Liver (tissue), 9 donors: ENCODE measurements around the gene KRTAP9-4. TPM values are rescaled to one million over a fixed set of nuclear protein-coding genes. Genes with fewer than 3 reads are reported as not detected.

Source experiments
- DNase-seq: peaks from one replicate; pipeline ENCODE4 v3.0.0-alpha.2; 2017; ENCODE audit warnings: low spot score
- H3K27ac ChIP-seq, 2 donors: one replicate each; pipeline ENCODE4 v1.7.0; 2013; ENCODE audit warnings: inconsistent platforms in 2 of 2, low read length in 2 of 2, control low read depth in 1 of 2, low read depth in 1 of 2, mild to moderate bottlenecking in 1 of 2
- H3K27me3 ChIP-seq, 4 donors: one replicate each; pipeline versions ENCODE4 v1.6.1 to v1.7.0; 2013; ENCODE audit warnings: low read length in 3 of 4, inconsistent platforms in 1 of 4, mild to moderate bottlenecking in 1 of 4, moderate library complexity in 1 of 4; ENCODE audit not compliant: control insufficient read depth in 4 of 4, insufficient read depth in 4 of 4
- H3K36me3 ChIP-seq, 4 donors: one replicate each; pipeline versions ENCODE4 v1.6.1 to v1.7.0; 2013; ENCODE audit warnings: low read length in 3 of 4, mild to moderate bottlenecking in 3 of 4, low read depth in 1 of 4, moderate library complexity in 1 of 4; ENCODE audit not compliant: control insufficient read depth in 4 of 4, insufficient read depth in 3 of 4
- H3K4me1 ChIP-seq, 4 donors: one replicate each; pipeline versions ENCODE4 v1.6.1 to v1.7.0; 2013; ENCODE audit warnings: low read length in 3 of 4, mild to moderate bottlenecking in 3 of 4, moderate library complexity in 1 of 4; ENCODE audit not compliant: control insufficient read depth in 4 of 4, insufficient read depth in 4 of 4
- H3K4me3 ChIP-seq, 3 donors: one replicate each; pipeline versions ENCODE4 v1.6.1 to v1.7.0; 2013; ENCODE audit warnings: low read length in 3 of 3, control low read depth in 1 of 3, low read depth in 1 of 3, mild to moderate bottlenecking in 1 of 3
- H3K9ac ChIP-seq, 2 donors: one replicate each; pipeline ENCODE4 v1.7.0; 2013; ENCODE audit warnings: low read length in 2 of 2, mild to moderate bottlenecking in 2 of 2, moderate library complexity in 2 of 2, control low read depth in 1 of 2, low read depth in 1 of 2
- H3K9me3 ChIP-seq, 4 donors: one replicate each; pipeline versions ENCODE4 v1.6.1 to v1.7.0; 2013; ENCODE audit warnings: low read length in 3 of 4; ENCODE audit not compliant: control insufficient read depth in 4 of 4
- EGR1 ChIP-seq, 2 donors: IDR thresholded peaks; 2 replicates each; pipeline ENCODE4 v1.6.1; 2016 to 2018; ENCODE audit warnings: antibody characterized with exemption in 2 of 2, low read depth in 2 of 2
- FOXA1 ChIP-seq: IDR thresholded peaks from 2 replicates; pipeline ENCODE4 v1.6.1; 2016; ENCODE audit warnings: antibody characterized with exemption
- FOXA2 ChIP-seq: IDR thresholded peaks from 2 replicates; pipeline ENCODE4 v1.6.1; 2016; ENCODE audit warnings: antibody characterized with exemption
- GABPA ChIP-seq, 2 donors: IDR thresholded peaks in 1 of 2; conservative IDR thresholded peaks in 1 of 2; 2 replicates each; pipeline ENCODE4 v1.6.1; 2016; ENCODE audit warnings: antibody characterized with exemption in 2 of 2, mild to moderate bottlenecking in 1 of 2, moderate library complexity in 1 of 2
- HNF4A ChIP-seq, 2 donors: conservative IDR thresholded peaks; 2 replicates each; pipeline ENCODE4 v1.6.1; 2016; ENCODE audit warnings: antibody characterized with exemption in 2 of 2, mild to moderate bottlenecking in 2 of 2
- JUND ChIP-seq, 2 donors: IDR thresholded peaks; 2 replicates each; pipeline ENCODE4 v1.6.1; 2016; ENCODE audit warnings: antibody characterized with exemption in 2 of 2
- NR2F2 ChIP-seq: IDR thresholded peaks from 2 replicates; pipeline ENCODE4 v1.6.1; 2016; ENCODE audit warnings: antibody characterized with exemption
- RAD21 ChIP-seq, 2 donors: IDR thresholded peaks; 2 replicates each; pipeline ENCODE4 v1.6.1; 2016; ENCODE audit warnings: antibody characterized with exemption in 2 of 2, mild to moderate bottlenecking in 2 of 2
- RXRA ChIP-seq, 2 donors: IDR thresholded peaks; 2 replicates each; pipeline ENCODE4 v1.6.1; 2017 to 2018; ENCODE audit warnings: antibody characterized with exemption in 2 of 2, mild to moderate bottlenecking in 1 of 2
- SP1 ChIP-seq: IDR thresholded peaks from 2 replicates; pipeline ENCODE4 v1.6.1; 2018; ENCODE audit warnings: antibody characterized with exemption, mild to moderate bottlenecking
- TAF1 ChIP-seq: conservative IDR thresholded peaks from 2 replicates; pipeline ENCODE4 v1.6.1; 2016; ENCODE audit warnings: antibody characterized with exemption, mild to moderate bottlenecking
- YY1 ChIP-seq: IDR thresholded peaks from 2 replicates; pipeline ENCODE4 v1.6.1; 2016; ENCODE audit warnings: antibody characterized with exemption, mild to moderate bottlenecking
- WGBS: extraction: QIAGEN DNeasy Blood & Tissue Kit; methylation state at CpG from one replicate; pipeline ENCODE4 v1.1.7; 2013; 5-methylcytosine and 5-hydroxymethylcytosine counted together
- polyA plus RNA-seq, 2 donors: library from polyadenylated mRNA; stranded (reverse) in 1 of 2; unstranded in 1 of 2; fragments of 200-250 nt in 1 of 2; fragments of >200 nt in 1 of 2; fragmentation: Nextera tagmentation in 1 of 2; extraction: Ambion mirVana in 1 of 2; gene quantifications; one replicate each; pipeline versions ENCODE4 v1.2.1 to v1.2.3, GENCODE V29; 2013 to 2015
- total RNA-seq, 2 donors: library from RNA; depleted of rRNA; stranded (reverse); fragments of >200 nt; gene quantifications; one replicate each; pipeline ENCODE4 v1.2.3, GENCODE V29; 2014
- TF ChIP-seq, protein P1 (sequence below): IDR thresholded peaks from 2 replicates; pipeline ENCODE4 v1.6.1; 2016; ENCODE audit warnings: antibody characterized with exemption
- TF ChIP-seq, protein P2 (sequence below): fragments of 150-350 bp; IDR thresholded peaks from 2 replicates; pipeline ENCODE4 v1.5.1; 2017; ENCODE audit warnings: improper control_type of control experiment, low read depth, low read length; ENCODE audit not compliant: missing input control
- TF ChIP-seq, protein P3 (sequence below): IDR thresholded peaks from 2 replicates; pipeline ENCODE4 v1.6.1; 2016; ENCODE audit warnings: antibody characterized with exemption
- donor health status: healthy.
- donor health status: healthy.
- donor health status: healthy.
- donor health status: healthy.
- donor health status: healthy.

Gene KRTAP9-4
- total and polyA plus RNA-seq, 4 donors, result not detected

DNA sequence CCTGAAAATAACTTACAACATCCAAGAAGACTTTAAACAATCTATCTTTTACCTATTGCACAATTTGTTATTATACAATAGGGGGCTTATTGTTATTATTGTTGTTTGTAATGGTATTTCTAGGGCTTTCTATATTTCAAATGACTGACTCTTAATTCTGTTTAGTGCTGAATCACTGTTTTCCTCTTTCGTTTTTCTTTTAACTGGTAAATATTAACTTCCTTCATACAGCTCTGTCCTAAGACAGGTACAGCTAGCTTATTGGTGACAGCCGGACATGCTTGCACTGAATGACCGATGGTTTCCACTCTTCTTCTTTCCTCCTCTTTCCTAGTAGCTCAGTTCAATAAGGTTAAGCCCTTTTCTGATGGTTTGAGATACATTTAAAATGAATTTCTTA is 37.6 kb downstream of the KRTAP9-4 start (continued):
- no peak for TF ChIP-seq RXRA (IDR thresholded peaks at IDR 0.05)

DNA sequence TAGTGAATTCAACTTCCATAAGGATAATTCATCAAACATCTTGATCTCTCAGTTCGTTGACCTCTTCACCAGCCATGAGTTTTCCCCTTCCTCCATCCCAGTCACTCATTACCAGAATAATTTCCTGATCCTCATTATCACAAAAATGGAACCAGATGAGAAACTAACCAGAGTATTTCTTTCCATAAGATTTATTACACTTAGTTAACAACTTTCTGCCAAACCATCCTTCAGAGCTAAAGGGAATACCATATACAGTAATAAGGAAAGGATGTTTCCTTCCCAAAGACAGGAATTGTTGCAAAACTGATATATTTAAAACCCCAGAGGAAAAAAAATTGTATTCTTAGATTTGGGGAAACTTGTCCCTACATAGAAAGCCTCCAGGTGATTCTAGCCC is 44.5 kb downstream of the KRTAP9-4 start:
- H3K27ac ChIP-seq, result no peak overlapping the region
- WGBS, result 60% methylated on average over 1 of the region's 1 CpG
- no peak overlapping the region for H3K4me3 ChIP-seq
- DNase-seq, result no peak
- no peaks in the 10 kb centered on the region for H3K27me3 ChIP-seq
- H3K9me3 ChIP-seq, result no peaks in the 10 kb centered on the region
- H3K9ac ChIP-seq, result no peak overlapping the region
- H3K36me3 ChIP-seq, result no peaks in the 10 kb centered on the region
- TF ChIP-seq EGR1 (IDR thresholded peaks at IDR 0.05; ENCODE audit: low read depth in 2 of 2) (no peak), SP1 (no peak), TAF1 (no peak), GABPA (IDR thresholded peaks at IDR 0.05 in 1 of 2, conservative IDR thresholded peaks at IDR 0.05 in 1 of 2) (no peak), FOXA1 (no peak), HNF4A (conservative IDR thresholded peaks at IDR 0.05) (no peak), FOXA2 (no peak), JUND (IDR thresholded peaks at IDR 0.05) (no peak)
- TF ChIP-seq, protein P1, sequence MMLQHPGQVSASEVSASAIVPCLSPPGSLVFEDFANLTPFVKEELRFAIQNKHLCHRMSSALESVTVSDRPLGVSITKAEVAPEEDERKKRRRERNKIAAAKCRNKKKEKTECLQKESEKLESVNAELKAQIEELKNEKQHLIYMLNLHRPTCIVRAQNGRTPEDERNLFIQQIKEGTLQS, result no peak
- TF ChIP-seq, protein P2, sequence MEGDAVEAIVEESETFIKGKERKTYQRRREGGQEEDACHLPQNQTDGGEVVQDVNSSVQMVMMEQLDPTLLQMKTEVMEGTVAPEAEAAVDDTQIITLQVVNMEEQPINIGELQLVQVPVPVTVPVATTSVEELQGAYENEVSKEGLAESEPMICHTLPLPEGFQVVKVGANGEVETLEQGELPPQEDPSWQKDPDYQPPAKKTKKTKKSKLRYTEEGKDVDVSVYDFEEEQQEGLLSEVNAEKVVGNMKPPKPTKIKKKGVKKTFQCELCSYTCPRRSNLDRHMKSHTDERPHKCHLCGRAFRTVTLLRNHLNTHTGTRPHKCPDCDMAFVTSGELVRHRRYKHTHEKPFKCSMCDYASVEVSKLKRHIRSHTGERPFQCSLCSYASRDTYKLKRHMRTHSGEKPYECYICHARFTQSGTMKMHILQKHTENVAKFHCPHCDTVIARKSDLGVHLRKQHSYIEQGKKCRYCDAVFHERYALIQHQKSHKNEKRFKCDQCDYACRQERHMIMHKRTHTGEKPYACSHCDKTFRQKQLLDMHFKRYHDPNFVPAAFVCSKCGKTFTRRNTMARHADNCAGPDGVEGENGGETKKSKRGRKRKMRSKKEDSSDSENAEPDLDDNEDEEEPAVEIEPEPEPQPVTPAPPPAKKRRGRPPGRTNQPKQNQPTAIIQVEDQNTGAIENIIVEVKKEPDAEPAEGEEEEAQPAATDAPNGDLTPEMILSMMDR, result no peak
- TF ChIP-seq, protein P3, sequence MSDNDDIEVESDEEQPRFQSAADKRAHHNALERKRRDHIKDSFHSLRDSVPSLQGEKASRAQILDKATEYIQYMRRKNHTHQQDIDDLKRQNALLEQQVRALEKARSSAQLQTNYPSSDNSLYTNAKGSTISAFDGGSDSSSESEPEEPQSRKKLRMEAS, result no peak
- no peaks in the 10 kb centered on the region for H3K4me1 ChIP-seq

DNA sequence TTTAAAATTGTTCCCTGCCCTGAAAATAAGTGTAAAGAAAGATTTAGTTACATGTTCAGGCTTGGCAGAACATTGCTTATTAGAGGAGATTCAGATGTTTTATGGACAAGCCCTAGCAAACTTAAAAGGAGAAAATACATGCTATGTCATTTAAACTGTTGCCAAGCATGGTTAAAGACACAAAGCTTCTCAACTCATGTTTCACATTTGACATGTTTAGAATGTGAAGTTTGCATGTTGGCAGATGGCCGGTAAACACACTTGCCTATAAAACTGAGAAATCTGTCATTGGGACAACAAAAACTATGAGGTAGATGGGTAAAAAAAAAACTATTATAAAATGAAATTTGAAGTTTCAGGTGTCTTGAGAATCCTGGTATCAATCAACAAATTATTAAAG is 47.4 kb downstream of the KRTAP9-4 start:
- WGBS, result 80% methylated on average over 1 of the region's 1 CpG
- DNase-seq, result no peak
- Histone ChIP-seq H3K36me3 (no peaks in the 10 kb centered on the region), H3K9ac (no peak overlapping the region), H3K27ac (no peak overlapping the region), H3K4me1 (no peaks in the 10 kb centered on the region), H3K4me3 (no peak overlapping the region), H3K27me3 (no peaks in the 10 kb centered on the region), H3K9me3 (no peaks in the 10 kb centered on the region)
- TF ChIP-seq, protein P2, result no peak
- TF ChIP-seq, protein P1, result no peak
- no peak for TF ChIP-seq EGR1 (IDR thresholded peaks at IDR 0.05; ENCODE audit: low read depth in 2 of 2)
- no peak for TF ChIP-seq YY1
- no peak for TF ChIP-seq NR2F2
- TF ChIP-seq FOXA2, result no peak
- TF ChIP-seq TAF1, result no peak
- TF ChIP-seq RAD21 (IDR thresholded peaks at IDR 0.05), result no peak
